OCI-LY3 (cell line): ENCODE data around the gene CPLANE1.

Experiments
- H2AFZ ChIP-seq: fragments of 200-600, 300-600 bp; shearing (Covaris generic); 2 replicates; pipeline ENCODE4 v1.6.0; 2014; ENCODE audit warnings: antibody characterized with exemption, low read depth, low read length
- H3K27ac ChIP-seq: fragments of 200-600, 300-600 bp; sonication (generic); 2 replicates; pipeline ENCODE4 v1.5.1; 2014; ENCODE audit warnings: mild to moderate bottlenecking, low read length, moderate library complexity, mixed read lengths
- H3K27me3 ChIP-seq: fragments of 200-600, 300-600 bp; sonication (generic); 2 replicates; pipeline ENCODE4 v1.6.1; 2014; ENCODE audit warnings: low read depth, low read length, mixed read lengths
- H3K36me3 ChIP-seq: fragments of 200-600, 300-600 bp; sonication (generic); replicated peaks from 2 replicates; pipeline ENCODE3; 2014; ENCODE audit warnings: low read depth, low read length, mixed read lengths
- H3K4me1 ChIP-seq: fragments of 300-600, 200-600 bp; sonication (generic); 2 replicates; pipeline ENCODE4 v1.6.1; 2014; ENCODE audit warnings: low read length, mixed read lengths
- H3K4me2 ChIP-seq: fragments of 200-600, 300-600 bp; sonication (generic); 2 replicates; pipeline ENCODE4 v1.6.1; 2014; ENCODE audit warnings: low read length, mixed read lengths
- H3K4me3 ChIP-seq: fragments of 300-600, 200-600 bp; sonication (generic); 2 replicates; pipeline ENCODE4 v1.5.1; 2014; ENCODE audit warnings: antibody characterized with exemption, mild to moderate bottlenecking, low read length, moderate library complexity
- H3K79me2 ChIP-seq: fragments of 300-600, 200-600 bp; shearing (Covaris generic); 2 replicates; pipeline ENCODE4 v1.6.1; 2014; ENCODE audit warnings: mild to moderate bottlenecking, low read length, mixed read lengths
- H3K9ac ChIP-seq: fragments of 300-600, 200-600 bp; shearing (Covaris generic); 2 replicates; pipeline ENCODE4 v1.6.0; 2014; ENCODE audit warnings: mild to moderate bottlenecking, low read length, moderate library complexity
- H3K9me3 ChIP-seq: fragments of 200-600, 300-600 bp; shearing (Covaris generic); 2 replicates; pipeline ENCODE4 v1.6.1; 2014; ENCODE audit warnings: low read length, mixed read lengths; ENCODE audit not compliant: insufficient read depth
- H4K20me1 ChIP-seq: fragments of 200-600, 300-600 bp; sonication (generic); 2 replicates; pipeline ENCODE4 v1.6.1; 2016; ENCODE audit warnings: low read length, mixed read lengths; ENCODE audit not compliant: insufficient read depth
- CTCF ChIP-seq: fragments of 200-600, 300-600 bp; sonication (generic); IDR thresholded peaks from 2 replicates; pipeline ENCODE4 v1.5.1; 2014; ENCODE audit warnings: antibody characterized with exemption, low read length, low read depth
- EZH2phosphoT487 ChIP-seq: fragments of 200-600 bp; shearing (Covaris generic); IDR thresholded peaks from 2 replicates; pipeline ENCODE4 v1.6.1; 2018; ENCODE audit warnings: antibody characterized with exemption, mixed run types, low read depth

Gene CPLANE1

GRCh38 chr5:37077146-37077545, 172.0 kb downstream of the CPLANE1 start:
- Histone ChIP-seq H4K20me1 (no peaks in the 10 kb centered on the region), H3K4me1 (no peaks in the 10 kb centered on the region), H3K27me3 (no peaks in the 10 kb centered on the region), H3K27ac (no peak overlapping the region), H3K9ac (no peak overlapping the region), H2AFZ (no peak overlapping the region), H3K79me2 (no peaks in the 10 kb centered on the region), H3K36me3 (peaks cover 3% of the 10 kb centered on the region), H3K4me3 (no peak overlapping the region), H3K4me2 (no peak overlapping the region), H3K9me3 (no peaks in the 10 kb centered on the region)
- TF ChIP-seq CTCF (no peak), EZH2phosphoT487 (no peak)

GRCh38 chr5:37075399-37075950, 173.7 kb downstream of the CPLANE1 start:
- H3K4me2 ChIP-seq, result no peak overlapping the region
- no peaks in the 10 kb centered on the region for H3K9me3 ChIP-seq
- H3K27me3 ChIP-seq, result no peaks in the 10 kb centered on the region
- H3K27ac ChIP-seq, result no peak overlapping the region
- no peak for TF ChIP-seq CTCF
- no peak for TF ChIP-seq EZH2phosphoT487
- no peaks in the 10 kb centered on the region for H3K4me1 ChIP-seq
- no peak overlapping the region for H3K4me3 ChIP-seq
- no peaks in the 10 kb centered on the region for H4K20me1 ChIP-seq
- H3K9ac ChIP-seq, result no peak overlapping the region
- H2AFZ ChIP-seq, result no peak overlapping the region
- no peaks in the 10 kb centered on the region for H3K79me2 ChIP-seq
- H3K36me3 ChIP-seq, result peaks cover 3% of the 10 kb centered on the region

- Histone ChIP-seq H3K4me1 (no peaks in the 10 kb centered on the region), H3K9me3 (no peaks in the 10 kb centered on the region), H3K27me3 (no peaks in the 10 kb centered on the region), H3K4me3 (no peak overlapping the region), H3K27ac (no peak overlapping the region), H4K20me1 (no peaks in the 10 kb centered on the region), H3K9ac (no peak overlapping the region), H2AFZ (no peak overlapping the region), H3K79me2 (no peaks in the 10 kb centered on the region), H3K36me3 (no peaks in the 10 kb centered on the region), H3K4me2 (no peak overlapping the region)
- TF ChIP-seq EZH2phosphoT487, result no peak
- TF ChIP-seq CTCF, result no peak
These were observed 177.1 kb downstream of the CPLANE1 start for GRCh38 chr5:37071901-37072581.

- Histone ChIP-seq H3K79me2 (no peaks in the 10 kb centered on the region), H3K27ac (no peak overlapping the region), H3K36me3 (no peaks in the 10 kb centered on the region), H3K4me1 (no peaks in the 10 kb centered on the region), H2AFZ (no peak overlapping the region), H4K20me1 (no peaks in the 10 kb centered on the region), H3K27me3 (no peaks in the 10 kb centered on the region), H3K9ac (no peak overlapping the region), H3K9me3 (no peaks in the 10 kb centered on the region), H3K4me3 (no peak overlapping the region), H3K4me2 (no peak overlapping the region)
- no peak for TF ChIP-seq CTCF
- TF ChIP-seq EZH2phosphoT487, result no peak
These were observed 177.7 kb downstream of the CPLANE1 start for GRCh38 chr5:37071487-37071886.
